Stimulated activated CD4-positive, alpha-beta T cell treated with anti-CD3 and anti-CD28 coated beads, Interleukin-12 subunit alpha, Interleukin-12 subunit beta, amount 100 ng/mL, for 48 hours (primary cell): Measurements from ENCODE around the gene CBFA2T2.
"Not testable (repeated sequence)": the region's sequence is repeated elsewhere in the genome, so short reads cannot be mapped to it uniquely, and the experiment has no call there.

Experiments
- DNase-seq, 3 donors: peaks; one replicate each; pipeline ENCODE4 v3.0.0-alpha.2; 2020; ENCODE audit warnings: low read depth in 2 of 3, low spot score in 1 of 3

CBFA2T2 gene

GRCh38 chr20:33503564-33503963 lies 13.7 kb downstream of the CBFA2T2 start:
- no peak for DNase-seq

GRCh38 chr20:33506576-33506975 lies 16.7 kb downstream of the CBFA2T2 start:
- DNase-seq: no peak

GRCh38 chr20:33507461-33507860 lies 17.6 kb downstream of the CBFA2T2 start:
- DNase-seq: no peak

GRCh38 chr20:33508015-33508414 lies 18.1 kb downstream of the CBFA2T2 start:
- not testable (repeated sequence) for DNase-seq

GRCh38 chr20:33509057-33509456 lies 19.2 kb downstream of the CBFA2T2 start:
- DNase-seq: not testable (repeated sequence)

- DNase-seq: not testable (repeated sequence)
Observed at GRCh38 chr20:33511876-33512275, 22.0 kb downstream of the CBFA2T2 start.

GRCh38 chr20:33515569-33516216 lies 25.8 kb downstream of the CBFA2T2 start:
- no peak for DNase-seq

GRCh38 chr20:33516882-33517281 lies 27.0 kb downstream of the CBFA2T2 start:
- no peak for DNase-seq

GRCh38 chr20:33518071-33518470 lies 28.2 kb downstream of the CBFA2T2 start:
- DNase-seq: no peak

GRCh38 chr20:33521461-33521860 lies 31.6 kb downstream of the CBFA2T2 start:
- DNase-seq: no peak

- peak in 2 of 3 donors; percentile 2 to 6 for DNase-seq
Observed at GRCh38 chr20:33522256-33522820, 32.4 kb downstream of the CBFA2T2 start.

- DNase-seq: no peak
Observed at GRCh38 chr20:33524261-33524660, 34.4 kb downstream of the CBFA2T2 start.

GRCh38 chr20:33526769-33527168 lies 36.9 kb downstream of the CBFA2T2 start:
- no peak for DNase-seq

GRCh38 chr20:33531047-33531877 lies 41.4 kb downstream of the CBFA2T2 start:
- no peak for DNase-seq

- DNase-seq: no peak
Observed at GRCh38 chr20:33531885-33532284, 42.0 kb downstream of the CBFA2T2 start.

GRCh38 chr20:33532753-33533459 lies 43.0 kb downstream of the CBFA2T2 start:
- DNase-seq: no peak

- not testable (repeated sequence) for DNase-seq
Observed at GRCh38 chr20:33535717-33536116, 45.8 kb downstream of the CBFA2T2 start.

GRCh38 chr20:33537608-33538007 lies 47.7 kb downstream of the CBFA2T2 start:
- DNase-seq: no peak

- DNase-seq: no peak
Observed at GRCh38 chr20:33539129-33539528, 49.2 kb downstream of the CBFA2T2 start.

GRCh38 chr20:33540427-33540826 lies 50.5 kb downstream of the CBFA2T2 start:
- DNase-seq: no peak

GRCh38 chr20:33541074-33541473 lies 51.2 kb downstream of the CBFA2T2 start:
- DNase-seq: no peak

- DNase-seq: no peak
Observed at GRCh38 chr20:33541797-33542196, 51.9 kb downstream of the CBFA2T2 start.
